ENCODE data around the gene HS3ST2.
"Not testable (repeated sequence)": the region's sequence is repeated elsewhere in the genome, so short reads cannot be mapped to it uniquely, and the experiment has no call there.

HS3ST2 gene

GRCh38 chr16:22885951-22886350 lies 72.0 kb downstream of the HS3ST2 start:
- DNase-seq: no peak

- no peak for DNase-seq
These were observed 73.0 kb downstream of the HS3ST2 start for GRCh38 chr16:22886927-22887326.

GRCh38 chr16:22887445-22887844 lies 73.5 kb downstream of the HS3ST2 start:
- DNase-seq: no peak

GRCh38 chr16:22888791-22889190 lies 74.8 kb downstream of the HS3ST2 start:
- no peak for DNase-seq

- no peak for DNase-seq
These were observed 77.0 kb downstream of the HS3ST2 start for GRCh38 chr16:22890976-22891375.

- DNase-seq: no peak
These were observed 83.2 kb downstream of the HS3ST2 start for GRCh38 chr16:22897184-22897583.

- DNase-seq: no peak
These were observed 84.2 kb downstream of the HS3ST2 start for GRCh38 chr16:22898131-22898530.

- peak; percentile 4 for DNase-seq
These were observed 84.9 kb downstream of the HS3ST2 start for GRCh38 chr16:22898874-22899348.

- DNase-seq: not testable (repeated sequence)
These were observed 85.6 kb downstream of the HS3ST2 start for GRCh38 chr16:22899567-22899966.

- DNase-seq: no peak
These were observed 86.9 kb downstream of the HS3ST2 start for GRCh38 chr16:22900863-22901262.

- no peak for DNase-seq
These were observed 87.6 kb downstream of the HS3ST2 start for GRCh38 chr16:22901563-22901962.

GRCh38 chr16:22903716-22904115 lies 89.8 kb downstream of the HS3ST2 start:
- no peak for DNase-seq

GRCh38 chr16:22912654-22913053 lies 98.7 kb downstream of the HS3ST2 start:
- DNase-seq: no peak

- no peak for DNase-seq
These were observed 101.0 kb downstream of the HS3ST2 start for GRCh38 chr16:22915003-22915402.

GRCh38 chr16:22923491-22923890 lies 109.5 kb downstream of the HS3ST2 start:
- DNase-seq: no peak

- no peak for DNase-seq
These were observed 110.5 kb downstream of the HS3ST2 start for GRCh38 chr16:22924492-22924891.

GRCh38 chr16:22926105-22926751 lies 112.3 kb downstream of the HS3ST2 start:
- no peak for DNase-seq

GRCh38 chr16:22927306-22927705 lies 113.3 kb downstream of the HS3ST2 start:
- DNase-seq: no peak

GRCh38 chr16:22928882-22929435 lies 115.0 kb downstream of the HS3ST2 start:
- no peak for DNase-seq

GRCh38 chr16:22929461-22929860 lies 115.5 kb downstream of the HS3ST2 start:
- no peak for DNase-seq

GRCh38 chr16:22932032-22932771 lies 118.2 kb downstream of the HS3ST2 start:
- no peak for DNase-seq

- DNase-seq: no peak
These were observed 119.2 kb downstream of the HS3ST2 start for GRCh38 chr16:22933173-22933572.

- no peak for DNase-seq
These were observed 120.8 kb downstream of the HS3ST2 start for GRCh38 chr16:22934786-22935185.

GRCh38 chr16:22937169-22937568 lies 123.2 kb downstream of the HS3ST2 start:
- DNase-seq: no peak

Measured in NCI-H1694 treated with DMSO at 0.1 percent for 48 hours (cell line).